ENCODE results near the gene RELN.

The RELN gene

GRCh38 chr7:103993551-103993950 lies 4.1 kb upstream of the RELN start:
- no peak overlapping the region for H3K27ac ChIP-seq
- no peak for DNase-seq (ENCODE audit: low spot score)
- no peak for TF ChIP-seq CTCF (IDR thresholded peaks at IDR 0.05)

DNA sequence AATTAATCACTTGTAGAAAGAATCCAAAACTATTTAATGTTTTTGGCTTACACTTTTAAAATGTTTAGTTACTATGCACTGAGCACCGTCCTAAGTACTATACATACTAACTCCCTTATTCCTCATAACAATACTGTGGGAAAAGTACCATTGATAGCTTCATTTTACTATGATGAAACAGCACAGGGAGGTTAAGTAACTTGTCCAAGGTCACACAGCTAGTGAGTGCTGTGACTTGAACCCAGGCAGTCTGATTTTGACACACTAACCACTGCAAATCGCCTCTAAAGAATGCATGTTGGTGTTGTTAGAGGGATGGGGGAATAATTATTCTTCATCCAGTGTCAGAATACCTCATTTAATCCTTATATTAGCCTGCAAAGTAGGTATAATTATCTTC lies 1.9 kb upstream of the RELN start:
- no peak for TF ChIP-seq CTCF (IDR thresholded peaks at IDR 0.05)
- DNase-seq (ENCODE audit: low spot score): no peak
- no peak overlapping the region for H3K27ac ChIP-seq
- H3K4me3 ChIP-seq: no peak overlapping the region

More at GRCh38 chr7:103993551-103993950, 4.1 kb upstream of the RELN start:
- no peak overlapping the region for H3K4me3 ChIP-seq

GRCh38 chr7:103990991-103991390 lies 1.5 kb upstream of the RELN start:
- TF ChIP-seq CTCF (IDR thresholded peaks at IDR 0.05): no peak
- H3K27ac ChIP-seq: no peak overlapping the region
- no peak for DNase-seq (ENCODE audit: low spot score)
- H3K4me3 ChIP-seq: no peak overlapping the region

- DNase-seq (ENCODE audit: low spot score): no peak
- peak overlapping the region; percentile 78 for H3K4me3 ChIP-seq
- peak overlapping the region in 1 of 2 donors; percentile 51 for H3K27ac ChIP-seq
- no peak for TF ChIP-seq CTCF (IDR thresholded peaks at IDR 0.05)
These were observed 618 bp upstream of the RELN start for GRCh38 chr7:103989785-103990767.

- no peak overlapping the region for H3K27ac ChIP-seq
- TF ChIP-seq CTCF (IDR thresholded peaks at IDR 0.05): no peak
- peak overlapping the region; percentile 78 for H3K4me3 ChIP-seq
- DNase-seq (ENCODE audit: low spot score): no peak
These were observed 824 bp downstream of the RELN start for GRCh38 chr7:103988468-103989199.

DNA sequence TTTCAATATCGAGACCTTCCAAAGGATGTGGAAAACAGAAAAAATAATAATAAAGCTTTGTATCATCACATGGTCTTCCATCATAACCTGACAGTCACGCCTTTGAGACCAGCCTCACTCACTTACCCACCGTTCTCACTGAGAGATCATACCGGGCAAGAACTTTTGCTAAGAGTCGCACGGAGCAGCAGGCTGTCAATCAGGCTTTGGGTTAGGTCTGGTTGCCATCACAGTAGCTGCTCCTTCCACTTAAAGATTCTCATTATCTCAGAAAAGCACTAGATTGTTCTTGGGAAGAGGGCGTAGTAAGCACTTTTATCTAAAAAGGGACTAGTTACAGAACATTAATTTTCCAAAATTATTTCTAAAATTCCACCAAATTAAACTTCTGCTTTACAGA lies 2.0 kb downstream of the RELN start:
- TF ChIP-seq CTCF (IDR thresholded peaks at IDR 0.05): no peak
- no peak for DNase-seq (ENCODE audit: low spot score)
- no peak overlapping the region for H3K27ac ChIP-seq
- no peak overlapping the region for H3K4me3 ChIP-seq
